HG03354 (cell line): Measurements from ENCODE around the gene ULK4.

Source experiments
- ATAC-seq: cut with Tn5 transposase; IDR thresholded peaks from one replicate; pipeline ENCODE4 v1.9.1; 2021; ENCODE audit warnings: mild to moderate bottlenecking; ENCODE audit not compliant: unreplicated experiment, poor library complexity, severe bottlenecking

ULK4 gene

GRCh38 chr3:41526995-41527573, 434.8 kb downstream of the ULK4 start:
- ATAC-seq: no peak

GRCh38 chr3:41525303-41526064, 436.4 kb downstream of the ULK4 start:
- no peak for ATAC-seq

GRCh38 chr3:41523897-41524296, 438.0 kb downstream of the ULK4 start:
- no peak for ATAC-seq

- peak; percentile 77 for ATAC-seq
These were observed 439.3 kb downstream of the ULK4 start for GRCh38 chr3:41522612-41523011.

GRCh38 chr3:41521010-41521655, 440.8 kb downstream of the ULK4 start:
- ATAC-seq: no peak

GRCh38 chr3:41519746-41520145, 442.2 kb downstream of the ULK4 start:
- no peak for ATAC-seq

GRCh38 chr3:41518626-41519025, 443.3 kb downstream of the ULK4 start:
- no peak for ATAC-seq

- no peak for ATAC-seq
These were observed 453.7 kb downstream of the ULK4 start for GRCh38 chr3:41508063-41508696.

- ATAC-seq: no peak
These were observed 454.4 kb downstream of the ULK4 start for GRCh38 chr3:41507336-41508062.

- ATAC-seq: peak; percentile 66
These were observed 457.8 kb downstream of the ULK4 start for GRCh38 chr3:41503998-41504623.

- ATAC-seq: no peak
These were observed 459.4 kb downstream of the ULK4 start for GRCh38 chr3:41502481-41502880.

GRCh38 chr3:41502023-41502422, 459.9 kb downstream of the ULK4 start:
- ATAC-seq: no peak

- no peak for ATAC-seq
These were observed 463.1 kb downstream of the ULK4 start for GRCh38 chr3:41498847-41499246.

- no peak for ATAC-seq
These were observed 471.5 kb downstream of the ULK4 start for GRCh38 chr3:41490360-41490759.

- ATAC-seq: no peak
These were observed 472.7 kb downstream of the ULK4 start for GRCh38 chr3:41489231-41489630.

GRCh38 chr3:41488501-41488900, 473.4 kb downstream of the ULK4 start:
- no peak for ATAC-seq

GRCh38 chr3:41485484-41485883, 476.4 kb downstream of the ULK4 start:
- no peak for ATAC-seq

GRCh38 chr3:41482134-41482533, 479.8 kb downstream of the ULK4 start:
- no peak for ATAC-seq

- no peak for ATAC-seq
These were observed 483.6 kb downstream of the ULK4 start for GRCh38 chr3:41478278-41478677.
